Esophagus muscularis mucosa (tissue), 4 donors: ENCODE measurements around the gene SPOP.
A peak's percentile ranks its signal among the peaks of the same experiment; 100 is the strongest.

Experiments used
- CTCF ChIP-seq, 3 experiments: fragments of 200-600 bp in 2 of 3; fragments of 450-650 bp in 1 of 3; sonication (generic) in 2 of 3; IDR thresholded peaks; one replicate each; pipeline ENCODE4 v1.5.1; 2017 to 2019; ENCODE audit warnings: antibody characterized with exemption in 3 of 3, mild to moderate bottlenecking in 2 of 3, moderate library complexity in 1 of 3
- EP300 ChIP-seq: sonication (generic); formaldehyde crosslinking; IDR thresholded peaks from one replicate; pipeline ENCODE4 v1.6.1; 2017; ENCODE audit warnings: antibody characterized with exemption
- POLR2A ChIP-seq: fragments of 450-650 bp; IDR thresholded peaks from one replicate; pipeline ENCODE4 v1.6.1; 2017; ENCODE audit warnings: antibody characterized with exemption, moderate library complexity, mild to moderate bottlenecking, low read depth

DNA sequence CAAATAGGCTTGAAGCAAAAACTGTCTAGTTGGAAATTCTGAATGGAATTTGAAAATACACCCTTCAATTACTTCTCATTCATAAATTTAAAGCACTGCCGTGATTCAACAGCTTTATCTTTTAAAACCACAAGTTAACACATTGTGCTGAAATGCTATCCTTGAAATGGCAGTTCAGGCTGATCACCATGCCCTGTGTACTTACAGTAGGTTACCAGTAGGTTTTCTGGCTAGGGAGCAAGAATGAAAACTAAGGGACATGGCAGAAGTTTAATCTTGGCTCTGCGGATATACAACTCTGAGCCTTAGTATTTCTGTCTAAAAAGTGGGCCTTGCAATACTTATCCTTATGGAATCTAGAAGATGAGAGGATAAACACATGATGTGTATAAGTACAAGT, 74.2 kb downstream of the SPOP start:
- peak in 2 of 3 experiments; percentile 11 to 33 for TF ChIP-seq CTCF (IDR thresholded peaks at IDR 0.05)
- no peak for TF ChIP-seq EP300
- TF ChIP-seq POLR2A, result no peak
